OCI-LY7 (cell line): Measurements from ENCODE around the gene EFNA4. TPM values are rescaled to one million over a fixed set of nuclear protein-coding genes. Genes with fewer than 3 reads are reported as not detected.

Experiments
- BruUV-seq: library from RNA; stranded (reverse); fragments of 400-500 nt; replicated peaks from 2 replicates; lab custom pipeline; 2021; lab: Mats Ljungman, UMichigan
- CTCF ChIA-PET: fragments of 300-600 bp; sonication (Branson Sonifier 250); formaldehyde crosslinking; loops from one replicate; lab custom pipeline; 2022; ENCODE audit warnings: antibody characterized with exemption; ENCODE audit not compliant: unreplicated experiment; lab: Charles Lee
- POLR2A ChIA-PET: fragments of 300-600 bp; sonication (Branson Sonifier 250); formaldehyde crosslinking; loops from one replicate; lab custom pipeline; 2022; ENCODE audit warnings: antibody characterized with exemption; lab: Charles Lee
- DNase-seq: peaks from one replicate; pipeline ENCODE4 v3.0.0-alpha.2; 2015; ENCODE audit warnings: low spot score
- H2AFZ ChIP-seq: fragments of 200-600 bp; sonication (generic), shearing (Covaris generic); 2 replicates; pipeline ENCODE4 v1.6.1; 2014; ENCODE audit warnings: mild to moderate bottlenecking, antibody characterized with exemption, low read length, moderate library complexity
- H3K27ac ChIP-seq: fragments of 200-600 bp; sonication (generic); 2 replicates; pipeline ENCODE4 v1.5.1; 2014; ENCODE audit warnings: mixed run types, low read depth, mild to moderate bottlenecking, moderate library complexity, low read length, inconsistent platforms; ENCODE audit not compliant: poor library complexity, severe bottlenecking
- H3K36me3 ChIP-seq: fragments of 200-600 bp; sonication (generic); 2 replicates; pipeline ENCODE4 v1.6.1; 2014; ENCODE audit warnings: mild to moderate bottlenecking, antibody characterized with exemption, low read length, moderate library complexity, mixed read lengths; ENCODE audit not compliant: insufficient read depth
- H3K4me1 ChIP-seq: fragments of 200-600 bp; sonication (generic); 2 replicates; pipeline ENCODE4 v1.5.1; 2014; ENCODE audit warnings: mild to moderate bottlenecking, low read length; ENCODE audit not compliant: insufficient read depth, poor library complexity, severe bottlenecking
- H3K4me2 ChIP-seq: fragments of 200-600 bp; sonication (generic); 2 replicates; pipeline ENCODE4 v1.6.1; 2014; ENCODE audit warnings: mild to moderate bottlenecking, low read length
- H3K4me3 ChIP-seq: fragments of 200-600 bp; sonication (generic); 2 replicates; pipeline ENCODE4 v1.5.1; 2014; ENCODE audit warnings: mild to moderate bottlenecking, low read depth, low read length; ENCODE audit not compliant: poor library complexity, severe bottlenecking
- H3K79me2 ChIP-seq: fragments of 200-600 bp; sonication (generic); 2 replicates; pipeline ENCODE4 v1.6.1; 2016; ENCODE audit warnings: low read depth, mild to moderate bottlenecking, low read length, moderate library complexity, mixed read lengths; ENCODE audit not compliant: insufficient read depth
- H3K9me2 ChIP-seq: fragments of 200-600 bp; sonication (generic); 2 replicates; pipeline ENCODE4 v1.6.1; 2016; ENCODE audit warnings: mild to moderate bottlenecking, low read length, mixed read lengths; ENCODE audit not compliant: insufficient read depth
- H3K9me3 ChIP-seq: fragments of 200-600 bp; sonication (generic); 2 replicates; pipeline ENCODE4 v1.6.1; 2014; ENCODE audit warnings: mild to moderate bottlenecking, mixed run types, low read length, mixed read lengths
- H4K20me1 ChIP-seq: fragments of 200-600 bp; sonication (generic); 2 replicates; pipeline ENCODE4 v1.6.1; 2014; ENCODE audit warnings: mild to moderate bottlenecking, antibody characterized with exemption, low read length, moderate library complexity, mixed read lengths; ENCODE audit not compliant: insufficient read depth
- EZH2phosphoT487 ChIP-seq: fragments of 200-600 bp; sonication (generic); IDR thresholded peaks from 2 replicates; pipeline ENCODE4 v1.6.1; 2018; ENCODE audit warnings: low read depth, borderline replicate concordance, mild to moderate bottlenecking, mixed run types, antibody characterized with exemption, low read length, moderate library complexity, mixed read lengths
- intact Hi-C: fragments of 100-400 bp; cut with micrococcal nuclease; formaldehyde crosslinking; loops from one replicate; pipeline ENCODE4 v1.10.0; 2022; ENCODE audit not compliant: unreplicated experiment
- total RNA-seq, 2 experiments: library from RNA; depleted of rRNA in 1 of 2; stranded (reverse); fragments of >200 nt in 1 of 2; shearing (Covaris generic) in 1 of 2; gene quantifications; 2 replicates each; pipeline ENCODE4 v1.2.3, GENCODE V29; 2014 to 2022
- TF ChIP-seq, protein P1 (sequence below): fragments of 200-600 bp; sonication (generic); conservative IDR thresholded peaks from 2 replicates; pipeline ENCODE4 v1.5.1; 2014; ENCODE audit warnings: mild to moderate bottlenecking, antibody characterized with exemption, low read length, moderate library complexity, mixed read lengths

Gene EFNA4
- total RNA-seq, 2 experiments from 2014 or later: 9.0 to 10.5 TPM

DNA sequence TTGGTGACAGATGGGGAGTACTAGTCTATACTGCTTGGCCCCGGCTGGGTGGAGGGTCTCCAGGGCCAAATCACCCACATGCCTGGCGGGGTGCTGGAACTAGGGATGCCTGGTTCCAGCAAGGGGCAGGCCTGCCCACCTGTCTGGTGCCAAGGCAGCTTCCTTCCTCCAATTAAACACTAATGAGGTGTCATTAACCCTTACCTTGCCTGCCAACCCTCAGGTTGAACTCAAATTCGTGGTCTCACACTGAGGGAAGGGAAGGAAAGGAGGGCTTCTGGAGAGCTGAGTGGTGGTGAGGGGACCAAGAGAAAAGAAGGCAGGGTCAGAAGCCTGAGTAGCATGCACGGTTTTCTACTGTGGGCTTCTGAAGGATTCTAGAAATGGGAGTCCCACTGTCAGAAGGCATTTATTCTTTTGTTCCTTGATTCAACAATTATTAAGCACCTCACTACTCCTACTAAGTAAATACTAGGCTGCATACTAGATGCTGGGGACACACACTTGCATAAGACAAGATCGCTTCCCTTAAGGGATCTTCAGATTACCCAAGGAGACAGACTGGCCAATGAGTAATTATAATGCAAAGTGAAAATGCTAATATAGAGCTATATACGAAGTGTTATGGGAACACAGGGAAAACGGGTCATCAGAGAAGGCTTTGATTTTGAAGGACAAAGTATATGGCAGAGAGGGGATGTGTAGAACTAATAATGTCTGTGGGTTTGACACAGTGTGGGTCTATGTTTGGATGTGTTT, 9.2 kb downstream of the EFNA4 start:
- POLR2A ChIA-PET: interaction anchor here (1.0 kb wide), 1 partner anchor 29 kb away, joined by 4 read pairs; no protein-coding TSS in a partner anchor
- intact Hi-C loops: no loop called here
- Histone ChIP-seq H2AFZ (no peak overlapping the region), H3K36me3 (peaks cover 17% of the 10 kb centered on the region; the same call in 1 of the 2 replicates), H3K4me2 (peak overlapping the region; percentile 51; the same call in 1 of the 2 replicates), H3K27ac (no peak overlapping the region), H3K9me3 (no peaks in the 10 kb centered on the region), H3K4me1 (peaks cover 64% of the 10 kb centered on the region), H3K4me3 (no peak overlapping the region), H3K9me2 (no peaks in the 10 kb centered on the region), H4K20me1 (no peaks in the 10 kb centered on the region), H3K79me2 (no peaks in the 10 kb centered on the region)
- TF ChIP-seq EZH2phosphoT487: no peak
- TF ChIP-seq, protein P1, sequence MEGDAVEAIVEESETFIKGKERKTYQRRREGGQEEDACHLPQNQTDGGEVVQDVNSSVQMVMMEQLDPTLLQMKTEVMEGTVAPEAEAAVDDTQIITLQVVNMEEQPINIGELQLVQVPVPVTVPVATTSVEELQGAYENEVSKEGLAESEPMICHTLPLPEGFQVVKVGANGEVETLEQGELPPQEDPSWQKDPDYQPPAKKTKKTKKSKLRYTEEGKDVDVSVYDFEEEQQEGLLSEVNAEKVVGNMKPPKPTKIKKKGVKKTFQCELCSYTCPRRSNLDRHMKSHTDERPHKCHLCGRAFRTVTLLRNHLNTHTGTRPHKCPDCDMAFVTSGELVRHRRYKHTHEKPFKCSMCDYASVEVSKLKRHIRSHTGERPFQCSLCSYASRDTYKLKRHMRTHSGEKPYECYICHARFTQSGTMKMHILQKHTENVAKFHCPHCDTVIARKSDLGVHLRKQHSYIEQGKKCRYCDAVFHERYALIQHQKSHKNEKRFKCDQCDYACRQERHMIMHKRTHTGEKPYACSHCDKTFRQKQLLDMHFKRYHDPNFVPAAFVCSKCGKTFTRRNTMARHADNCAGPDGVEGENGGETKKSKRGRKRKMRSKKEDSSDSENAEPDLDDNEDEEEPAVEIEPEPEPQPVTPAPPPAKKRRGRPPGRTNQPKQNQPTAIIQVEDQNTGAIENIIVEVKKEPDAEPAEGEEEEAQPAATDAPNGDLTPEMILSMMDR: no peak
- CTCF ChIA-PET: no interaction called here
- DNase-seq: no peak
- no TSS peak for BruUV-seq

DNA sequence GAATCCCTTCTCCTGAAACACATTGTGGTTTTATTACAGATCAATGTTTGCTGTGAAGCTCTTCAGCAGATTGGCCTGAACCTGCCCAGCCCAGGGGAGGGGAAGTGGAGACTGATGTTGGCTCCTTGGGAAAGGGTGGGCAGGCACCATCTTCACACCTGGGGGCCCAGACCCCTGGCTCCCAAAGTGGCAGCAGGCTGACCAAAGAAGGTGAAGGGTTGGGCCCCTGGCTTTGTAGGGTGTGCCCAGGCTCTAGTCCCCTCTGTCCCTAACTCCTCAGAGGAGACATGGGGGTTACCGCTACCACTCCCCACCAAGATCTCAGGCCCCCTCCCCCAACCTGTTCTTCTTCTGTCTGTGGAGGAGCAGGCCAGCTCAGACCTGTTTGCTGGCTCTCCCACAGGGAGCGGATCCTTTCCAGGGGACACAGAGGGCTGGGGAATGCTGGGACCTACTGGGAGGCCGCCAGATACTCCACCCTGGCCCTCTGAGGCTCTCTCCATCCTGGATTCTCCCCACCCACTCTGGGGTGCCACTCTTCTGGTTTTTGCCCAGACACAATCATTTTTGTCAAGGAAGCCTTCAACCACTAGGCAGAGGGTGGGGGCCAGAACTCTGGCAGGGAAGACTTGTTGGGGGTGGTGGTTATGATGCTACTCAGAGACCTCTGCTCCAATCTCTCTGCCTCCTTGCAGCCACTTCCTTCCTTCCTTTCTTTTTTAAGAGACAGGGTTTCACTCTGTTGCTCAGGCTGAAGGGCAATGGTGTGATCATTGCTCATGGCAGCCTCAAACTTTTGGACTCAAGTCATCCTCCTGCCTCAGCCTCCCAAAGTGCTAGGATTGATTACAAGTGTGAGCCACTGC, 10.1 kb downstream of the EFNA4 start:
- no TSS peak for BruUV-seq
- DNase-seq: peak; percentile 41
- CTCF ChIA-PET: no interaction called here

More for the DNA sequence above, 10.1 kb downstream of the EFNA4 start:
- Histone ChIP-seq H3K27ac (no peak overlapping the region), H3K9me3 (no peaks in the 10 kb centered on the region), H3K4me3 (peak overlapping the region; percentile 20), H3K4me2 (peak overlapping the region; percentile 51), H3K79me2 (no peaks in the 10 kb centered on the region), H3K4me1 (peaks cover 69% of the 10 kb centered on the region), H4K20me1 (no peaks in the 10 kb centered on the region), H2AFZ (no peak overlapping the region), H3K36me3 (peaks cover 13% of the 10 kb centered on the region; the same call in 1 of the 2 replicates), H3K9me2 (no peaks in the 10 kb centered on the region)
- intact Hi-C loops: no loop called here
- TF ChIP-seq, protein P1: no peak
- TF ChIP-seq EZH2phosphoT487: no peak
- POLR2A ChIA-PET: interaction anchor here (1.0 kb wide), 1 partner anchor 29 kb away, joined by 4 read pairs; no protein-coding TSS in a partner anchor
